ENCODE results near the gene NIPAL3. TPM values are rescaled to one million over a fixed set of nuclear protein-coding genes. Genes with fewer than 3 reads are reported as not detected.
"Not testable (repeated sequence)": the region's sequence is repeated elsewhere in the genome, so short reads cannot be mapped to it uniquely, and the experiment has no call there.

The NIPAL3 gene
- total RNA-seq, 1 experiment from 2014 or later, result 16.6 TPM

DNA sequence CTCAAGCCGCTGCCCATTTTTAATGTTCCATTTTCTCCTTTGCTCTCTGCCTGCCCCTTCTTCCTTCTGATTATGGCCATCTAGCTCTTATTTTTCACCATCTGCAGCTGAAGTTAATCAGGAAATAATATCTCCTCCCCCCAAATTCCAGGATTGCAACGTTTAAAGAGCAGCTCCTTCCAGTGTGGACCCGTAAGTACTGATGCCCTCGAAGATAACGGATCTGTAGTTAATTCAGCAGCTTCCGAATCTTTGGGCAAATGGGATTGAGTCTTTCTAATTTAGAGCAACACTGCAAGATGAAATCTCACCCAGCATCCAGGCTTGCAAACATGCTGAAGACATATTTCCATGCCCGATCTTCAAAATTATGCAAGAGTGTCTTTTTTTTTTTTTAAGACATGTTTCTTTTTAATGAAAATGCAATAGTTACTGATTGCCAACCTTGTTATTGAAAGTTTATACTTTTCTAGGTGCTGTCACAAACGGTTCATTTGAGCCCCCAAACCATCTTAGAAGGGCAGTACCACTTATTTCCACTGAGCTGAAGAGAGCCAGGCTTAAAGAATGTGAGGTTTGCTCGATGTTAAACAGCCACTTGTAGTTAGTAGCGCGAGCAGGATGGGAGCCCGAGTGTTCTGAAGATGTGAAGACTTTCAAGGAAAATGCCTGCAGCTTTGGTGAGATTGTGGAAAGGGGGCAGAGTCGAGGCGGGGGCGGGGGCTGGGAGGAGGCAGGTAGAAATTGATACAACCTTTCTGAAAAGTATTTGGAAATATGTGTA is 76.2 kb downstream of the NIPAL3 start:
- no peak for DNase-seq (ENCODE audit: low read depth, low spot score)
- no peak overlapping the region for H3K4me3 ChIP-seq (replicated peaks in 1 of 2; ENCODE audit: low read depth in 1 of 2, low read length in 2 of 2)
- H3K36me3 ChIP-seq (ENCODE audit: control insufficient read depth in 1 of 2, insufficient read depth in 2 of 2, low read length in 2 of 2), result no peaks in the 10 kb centered on the region
- peaks cover 0 to 3% of the 10 kb centered on the region in 2 experiments; a peak in 1 of 4 replicates for H3K9me3 ChIP-seq (ENCODE audit: control insufficient read depth in 1 of 2, insufficient read depth in 1 of 2, low read depth in 1 of 2, low read length in 2 of 2)
- ChIA-PET RAD21 (ENCODE audit: low non-redundant PET in 1 of 2, low total read pairs in 2 of 2, uncharacterized antibody in 2 of 2, unreplicated experiment in 2 of 2) (no interaction called here), CTCF (interaction anchor here (0.7 to 1.2 kb wide), 2 partner anchors 10 to 36 kb away, joined by 3 to 4 read pairs; no protein-coding TSS in a partner anchor), POLR2A (interaction anchor here (0.6 kb wide), 1 partner anchor 339 kb away, joined by 3 read pairs; no protein-coding TSS in a partner anchor)
- TF ChIP-seq FOSL1 (IDR thresholded peaks at IDR 0.05; ENCODE audit: low read depth), result no peak
- no peak for TF ChIP-seq EGR1 (IDR thresholded peaks at IDR 0.05; ENCODE audit: low read depth)
- no peak for TF ChIP-seq RAD21 (IDR thresholded peaks at IDR 0.05; ENCODE audit: low read depth)
- TF ChIP-seq ZNF274 (IDR thresholded peaks at IDR 0.05; ENCODE audit: low read depth, low read length), result no peak
- TF ChIP-seq POLR2A (IDR thresholded peaks at IDR 0.05; ENCODE audit: borderline replicate concordance, extremely low read depth, insufficient read depth, insufficient read length), result no peak
- TF ChIP-seq SIN3A (IDR thresholded peaks at IDR 0.05; ENCODE audit: low read depth), result no peak
- no peak for TF ChIP-seq POLR2AphosphoS5 (IDR thresholded peaks at IDR 0.05; ENCODE audit: low read depth, low read length)
- TF ChIP-seq CBX3 (IDR thresholded peaks at IDR 0.05; ENCODE audit: low read depth), result no peak
- no peak for TF ChIP-seq JUND (IDR thresholded peaks at IDR 0.05)
- TF ChIP-seq, protein P1, sequence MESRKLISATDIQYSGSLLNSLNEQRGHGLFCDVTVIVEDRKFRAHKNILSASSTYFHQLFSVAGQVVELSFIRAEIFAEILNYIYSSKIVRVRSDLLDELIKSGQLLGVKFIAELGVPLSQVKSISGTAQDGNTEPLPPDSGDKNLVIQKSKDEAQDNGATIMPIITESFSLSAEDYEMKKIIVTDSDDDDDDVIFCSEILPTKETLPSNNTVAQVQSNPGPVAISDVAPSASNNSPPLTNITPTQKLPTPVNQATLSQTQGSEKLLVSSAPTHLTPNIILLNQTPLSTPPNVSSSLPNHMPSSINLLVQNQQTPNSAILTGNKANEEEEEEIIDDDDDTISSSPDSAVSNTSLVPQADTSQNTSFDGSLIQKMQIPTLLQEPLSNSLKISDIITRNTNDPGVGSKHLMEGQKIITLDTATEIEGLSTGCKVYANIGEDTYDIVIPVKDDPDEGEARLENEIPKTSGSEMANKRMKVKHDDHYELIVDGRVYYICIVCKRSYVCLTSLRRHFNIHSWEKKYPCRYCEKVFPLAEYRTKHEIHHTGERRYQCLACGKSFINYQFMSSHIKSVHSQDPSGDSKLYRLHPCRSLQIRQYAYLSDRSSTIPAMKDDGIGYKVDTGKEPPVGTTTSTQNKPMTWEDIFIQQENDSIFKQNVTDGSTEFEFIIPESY (IDR thresholded peaks at IDR 0.05; ENCODE audit: extremely low read depth, insufficient replicate concordance, low read length), result no peak
- no peak for TF ChIP-seq CEBPB (IDR thresholded peaks at IDR 0.05; ENCODE audit: low read depth)
- no peak for TF ChIP-seq YY1 (IDR thresholded peaks at IDR 0.05; ENCODE audit: extremely low read depth, insufficient replicate concordance, low read depth, low read length)
- TF ChIP-seq SRF (IDR thresholded peaks at IDR 0.05; ENCODE audit: low read depth), result no peak
- no peak for TF ChIP-seq EZH2phosphoT487 (IDR thresholded peaks at IDR 0.05; ENCODE audit: borderline replicate concordance)
- TF ChIP-seq EZH2 (IDR thresholded peaks at IDR 0.05), result no peak
- TF ChIP-seq, protein P2, sequence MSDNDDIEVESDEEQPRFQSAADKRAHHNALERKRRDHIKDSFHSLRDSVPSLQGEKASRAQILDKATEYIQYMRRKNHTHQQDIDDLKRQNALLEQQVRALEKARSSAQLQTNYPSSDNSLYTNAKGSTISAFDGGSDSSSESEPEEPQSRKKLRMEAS (IDR thresholded peaks at IDR 0.05), result no peak
- no peak for TF ChIP-seq TCF7L2 (IDR thresholded peaks at IDR 0.05; ENCODE audit: borderline replicate concordance, extremely low read depth, insufficient read depth, insufficient read length)
- TF ChIP-seq, protein P3, sequence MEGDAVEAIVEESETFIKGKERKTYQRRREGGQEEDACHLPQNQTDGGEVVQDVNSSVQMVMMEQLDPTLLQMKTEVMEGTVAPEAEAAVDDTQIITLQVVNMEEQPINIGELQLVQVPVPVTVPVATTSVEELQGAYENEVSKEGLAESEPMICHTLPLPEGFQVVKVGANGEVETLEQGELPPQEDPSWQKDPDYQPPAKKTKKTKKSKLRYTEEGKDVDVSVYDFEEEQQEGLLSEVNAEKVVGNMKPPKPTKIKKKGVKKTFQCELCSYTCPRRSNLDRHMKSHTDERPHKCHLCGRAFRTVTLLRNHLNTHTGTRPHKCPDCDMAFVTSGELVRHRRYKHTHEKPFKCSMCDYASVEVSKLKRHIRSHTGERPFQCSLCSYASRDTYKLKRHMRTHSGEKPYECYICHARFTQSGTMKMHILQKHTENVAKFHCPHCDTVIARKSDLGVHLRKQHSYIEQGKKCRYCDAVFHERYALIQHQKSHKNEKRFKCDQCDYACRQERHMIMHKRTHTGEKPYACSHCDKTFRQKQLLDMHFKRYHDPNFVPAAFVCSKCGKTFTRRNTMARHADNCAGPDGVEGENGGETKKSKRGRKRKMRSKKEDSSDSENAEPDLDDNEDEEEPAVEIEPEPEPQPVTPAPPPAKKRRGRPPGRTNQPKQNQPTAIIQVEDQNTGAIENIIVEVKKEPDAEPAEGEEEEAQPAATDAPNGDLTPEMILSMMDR (IDR thresholded peaks at IDR 0.05 in 2 of 3, conservative IDR thresholded peaks at IDR 0.05 in 1 of 3; ENCODE audit: borderline replicate concordance in 1 of 3, insufficient read depth in 1 of 3, low read depth in 2 of 3, low read length in 2 of 3), result no peak
- intact Hi-C loops (cut with micrococcal nuclease), result no loop called here
- no peaks in the 10 kb centered on the region for H4K20me1 ChIP-seq (ENCODE audit: insufficient read depth)
- ATAC-seq, result no peak
- no peak overlapping the region for H3K4me2 ChIP-seq (ENCODE audit: low read length)
- no peaks in the 10 kb centered on the region for H3K79me2 ChIP-seq (ENCODE audit: insufficient read depth, low read length)
- H3K27ac ChIP-seq (ENCODE audit: low read depth, low read length), result no peak overlapping the region
- H3K9ac ChIP-seq (ENCODE audit: low read length), result no peak overlapping the region
- H3K27me3 ChIP-seq (ENCODE audit: insufficient read depth, low read length), result no peaks in the 10 kb centered on the region
- no TSS peak for BruUV-seq (replicated peaks)
- H2AFZ ChIP-seq (ENCODE audit: low read depth, low read length, poor library complexity, severe bottlenecking), result no peak overlapping the region
- no peaks in the 10 kb centered on the region for H3K9me2 ChIP-seq (ENCODE audit: insufficient read depth)
- H3K4me1 ChIP-seq (ENCODE audit: control insufficient read depth in 1 of 2, insufficient read depth in 2 of 2, low read length in 2 of 2), result no peaks in the 10 kb centered on the region

DNA sequence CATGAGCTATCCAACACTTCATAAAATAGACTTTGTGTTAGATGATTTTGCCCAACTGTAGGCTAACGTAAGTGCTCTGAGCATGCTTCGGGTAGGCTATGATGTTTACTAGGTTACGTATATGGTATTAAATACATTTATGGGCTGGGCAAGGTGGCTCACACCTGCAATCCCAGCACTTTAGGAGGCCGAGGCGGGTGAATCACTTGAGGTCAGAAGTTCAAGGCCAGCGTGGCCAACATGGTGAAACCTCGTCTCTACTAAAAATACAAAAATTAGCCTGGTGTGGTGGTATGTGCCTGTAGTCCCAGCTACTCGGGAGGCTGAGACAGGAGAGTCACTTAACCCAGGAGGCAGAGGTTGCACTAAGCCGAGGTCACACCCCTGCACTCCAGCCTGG is 77.3 kb downstream of the NIPAL3 start:
- H3K9me2 ChIP-seq (ENCODE audit: insufficient read depth); H3K4me1 ChIP-seq (ENCODE audit: control insufficient read depth in 1 of 2, insufficient read depth in 2 of 2, low read length in 2 of 2); POLR2A ChIA-PET; H3K4me3 ChIP-seq (replicated peaks in 1 of 2; ENCODE audit: low read depth in 1 of 2, low read length in 2 of 2); H3K9me3 ChIP-seq (ENCODE audit: control insufficient read depth in 1 of 2, insufficient read depth in 1 of 2, low read depth in 1 of 2, low read length in 2 of 2); H3K27ac ChIP-seq (ENCODE audit: low read depth, low read length); H2AFZ ChIP-seq (ENCODE audit: low read depth, low read length, poor library complexity, severe bottlenecking); H3K9ac ChIP-seq (ENCODE audit: low read length); CTCF ChIA-PET; RAD21 ChIA-PET (ENCODE audit: low non-redundant PET in 1 of 2, low total read pairs in 2 of 2, uncharacterized antibody in 2 of 2, unreplicated experiment in 2 of 2); DNase-seq (ENCODE audit: low read depth, low spot score); H4K20me1 ChIP-seq (ENCODE audit: insufficient read depth); H3K36me3 ChIP-seq (ENCODE audit: control insufficient read depth in 1 of 2, insufficient read depth in 2 of 2, low read length in 2 of 2); ATAC-seq; H3K79me2 ChIP-seq (ENCODE audit: insufficient read depth, low read length); H3K4me2 ChIP-seq (ENCODE audit: low read length); H3K27me3 ChIP-seq (ENCODE audit: insufficient read depth, low read length); intact Hi-C loops (cut with micrococcal nuclease); BruUV-seq (replicated peaks): not testable (repeated sequence)

Measured in HCT116 (cell line).